ENCODE data around the gene OPCML. TPM values are rescaled to one million over a fixed set of nuclear protein-coding genes. Genes with fewer than 3 reads are reported as not detected.

The OPCML gene
- total RNA-seq, 1 donor from 2014 or later: not detected

DNA sequence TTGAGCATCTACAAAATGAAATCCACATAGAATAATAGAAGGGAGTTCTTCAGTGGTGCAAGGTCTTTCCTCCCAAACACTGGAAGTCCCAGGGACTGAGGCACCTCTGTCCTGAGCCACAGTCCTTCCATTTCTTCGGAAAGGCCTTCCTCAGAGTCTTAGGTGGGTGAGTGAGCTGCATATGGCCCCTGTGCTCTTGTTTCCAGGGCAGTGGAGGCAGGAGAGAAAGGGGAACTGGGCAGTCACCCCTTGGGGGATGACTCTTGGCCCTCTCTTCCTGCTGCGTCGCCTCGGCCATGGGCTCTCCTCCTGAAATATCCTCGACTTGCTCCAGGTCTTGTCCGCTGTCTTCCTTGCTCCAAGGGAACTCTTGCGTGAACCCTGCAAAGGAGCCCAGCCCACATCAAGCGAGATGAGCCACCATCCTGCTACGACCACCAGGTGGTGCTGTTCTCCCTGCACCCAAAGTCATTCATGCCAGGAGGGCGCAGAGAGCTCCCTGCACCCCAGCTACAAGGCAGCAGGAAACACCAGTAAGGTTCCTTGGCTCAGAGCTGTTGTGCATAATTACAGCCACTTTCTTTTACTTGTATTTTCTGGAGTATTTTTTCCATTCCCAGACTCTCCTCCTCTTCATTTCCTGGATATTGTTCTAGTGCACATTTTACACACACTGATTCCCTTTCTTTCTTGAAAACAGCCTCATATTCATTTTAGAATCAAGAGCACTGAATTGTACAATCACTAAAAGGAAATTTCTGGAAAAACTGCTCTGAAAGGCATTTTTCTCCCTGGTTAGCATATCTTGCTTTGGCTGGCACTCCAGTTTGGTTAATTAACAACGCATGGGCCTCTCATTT, 397.8 kb downstream of the OPCML start:
- H3K9me3 ChIP-seq: no peaks in the 10 kb centered on the region
- no peaks in the 10 kb centered on the region for H3K4me1 ChIP-seq
- no peak overlapping the region for H3K4me3 ChIP-seq
- H3K27ac ChIP-seq: no peak overlapping the region
- TF ChIP-seq, protein P1, sequence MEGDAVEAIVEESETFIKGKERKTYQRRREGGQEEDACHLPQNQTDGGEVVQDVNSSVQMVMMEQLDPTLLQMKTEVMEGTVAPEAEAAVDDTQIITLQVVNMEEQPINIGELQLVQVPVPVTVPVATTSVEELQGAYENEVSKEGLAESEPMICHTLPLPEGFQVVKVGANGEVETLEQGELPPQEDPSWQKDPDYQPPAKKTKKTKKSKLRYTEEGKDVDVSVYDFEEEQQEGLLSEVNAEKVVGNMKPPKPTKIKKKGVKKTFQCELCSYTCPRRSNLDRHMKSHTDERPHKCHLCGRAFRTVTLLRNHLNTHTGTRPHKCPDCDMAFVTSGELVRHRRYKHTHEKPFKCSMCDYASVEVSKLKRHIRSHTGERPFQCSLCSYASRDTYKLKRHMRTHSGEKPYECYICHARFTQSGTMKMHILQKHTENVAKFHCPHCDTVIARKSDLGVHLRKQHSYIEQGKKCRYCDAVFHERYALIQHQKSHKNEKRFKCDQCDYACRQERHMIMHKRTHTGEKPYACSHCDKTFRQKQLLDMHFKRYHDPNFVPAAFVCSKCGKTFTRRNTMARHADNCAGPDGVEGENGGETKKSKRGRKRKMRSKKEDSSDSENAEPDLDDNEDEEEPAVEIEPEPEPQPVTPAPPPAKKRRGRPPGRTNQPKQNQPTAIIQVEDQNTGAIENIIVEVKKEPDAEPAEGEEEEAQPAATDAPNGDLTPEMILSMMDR (IDR thresholded peaks at IDR 0.05): peak; percentile 25 to 67 (median 57)
- no peak for TF ChIP-seq POLR2A (IDR thresholded peaks at IDR 0.05)
- H3K36me3 ChIP-seq: no peaks in the 10 kb centered on the region
- intact Hi-C loops (cut with DNase I): no loop called here
- no peak for DNase-seq (ENCODE audit: extremely low spot score in 2 of 2)
- H3K27me3 ChIP-seq: no peaks in the 10 kb centered on the region

DNA sequence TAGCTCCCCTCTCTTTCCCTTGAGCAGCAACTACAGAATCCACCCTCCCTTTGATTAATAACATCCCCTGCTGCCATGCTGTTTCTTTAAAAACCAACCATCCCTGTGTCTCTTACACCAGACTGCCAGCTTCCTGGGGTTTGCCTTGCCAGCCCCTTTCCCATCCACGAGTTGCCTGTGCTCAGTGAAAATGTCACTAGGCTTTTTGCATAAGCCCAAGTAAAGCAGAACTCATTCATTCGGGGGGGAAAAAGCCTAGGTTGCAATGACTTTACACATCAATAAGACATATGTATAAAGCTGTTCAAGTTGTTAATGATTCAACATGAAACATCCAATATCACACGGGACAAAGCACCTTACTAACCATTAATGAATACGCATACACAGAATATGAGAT, 398.7 kb downstream of the OPCML start:
- Histone ChIP-seq H3K4me3 (no peak overlapping the region), H3K9me3 (no peaks in the 10 kb centered on the region), H3K27ac (no peak overlapping the region), H3K36me3 (no peaks in the 10 kb centered on the region), H3K27me3 (no peaks in the 10 kb centered on the region), H3K4me1 (no peaks in the 10 kb centered on the region)
- intact Hi-C loops (cut with DNase I): no loop called here
- no peak for DNase-seq (ENCODE audit: extremely low spot score in 2 of 2)
- TF ChIP-seq, protein P1 (IDR thresholded peaks at IDR 0.05): no peak
- TF ChIP-seq POLR2AphosphoS5 (IDR thresholded peaks at IDR 0.05; ENCODE audit: insufficient read depth in 1 of 2, low read depth in 1 of 2): no peak
- TF ChIP-seq POLR2A (IDR thresholded peaks at IDR 0.05): no peak

DNA sequence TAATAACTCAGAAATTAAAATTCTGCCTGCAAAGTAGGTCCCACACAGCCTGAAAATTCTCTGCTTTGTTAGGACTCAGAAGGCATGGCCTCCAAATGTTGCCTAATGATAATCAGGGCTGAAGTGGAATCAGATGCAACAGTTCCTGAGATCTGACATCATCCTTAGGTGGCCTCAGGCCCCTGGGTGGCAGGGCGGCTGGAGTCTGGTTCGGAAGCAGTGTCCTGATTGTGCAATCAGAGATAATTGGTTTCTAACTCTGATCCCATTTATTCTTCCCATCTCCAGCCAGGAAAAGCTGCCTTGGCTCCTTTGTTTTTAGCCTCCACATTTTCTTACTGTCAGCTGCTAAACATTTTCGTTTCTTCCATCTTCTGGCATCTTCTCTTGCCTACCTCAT, 399.3 kb downstream of the OPCML start:
- Histone ChIP-seq H3K4me3 (no peak overlapping the region), H3K27me3 (no peaks in the 10 kb centered on the region), H3K36me3 (no peaks in the 10 kb centered on the region), H3K9me3 (no peaks in the 10 kb centered on the region), H3K27ac (no peak overlapping the region), H3K4me1 (no peaks in the 10 kb centered on the region)
- TF ChIP-seq POLR2AphosphoS5 (IDR thresholded peaks at IDR 0.05; ENCODE audit: insufficient read depth in 1 of 2, low read depth in 1 of 2) (no peak), POLR2A (IDR thresholded peaks at IDR 0.05) (no peak)
- TF ChIP-seq, protein P1 (IDR thresholded peaks at IDR 0.05): no peak
- DNase-seq (ENCODE audit: extremely low spot score in 2 of 2): no peak
- intact Hi-C loops (cut with DNase I): no loop called here

DNA sequence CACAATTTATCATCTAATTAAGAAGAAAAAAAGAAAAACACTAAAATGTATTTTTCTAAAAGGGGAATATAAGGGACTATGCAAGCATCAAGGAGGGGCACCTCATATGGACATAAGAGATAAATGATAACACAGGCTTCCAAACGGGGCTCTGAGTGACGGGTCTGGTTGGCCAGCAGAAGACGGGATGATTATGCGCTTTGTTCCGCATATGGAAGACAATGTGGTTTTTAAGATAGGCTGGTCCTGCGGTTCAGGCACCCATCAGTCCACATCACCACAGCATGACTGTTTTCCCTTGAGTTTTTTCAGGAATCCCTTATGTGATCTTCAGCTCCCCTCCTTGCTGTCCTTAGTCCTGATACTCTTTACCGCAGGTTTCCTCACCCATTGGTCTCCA, 404.6 kb downstream of the OPCML start:
- Histone ChIP-seq H3K27me3 (no peaks in the 10 kb centered on the region), H3K4me1 (no peaks in the 10 kb centered on the region), H3K4me3 (no peak overlapping the region), H3K9me3 (no peaks in the 10 kb centered on the region), H3K27ac (no peak overlapping the region), H3K36me3 (no peaks in the 10 kb centered on the region)
- intact Hi-C loops (cut with DNase I): no loop called here
- TF ChIP-seq POLR2AphosphoS5 (IDR thresholded peaks at IDR 0.05; ENCODE audit: insufficient read depth in 1 of 2, low read depth in 1 of 2) (no peak), POLR2A (IDR thresholded peaks at IDR 0.05) (no peak)
- TF ChIP-seq, protein P1 (IDR thresholded peaks at IDR 0.05): no peak
- DNase-seq (ENCODE audit: extremely low spot score in 2 of 2): no peak

DNA sequence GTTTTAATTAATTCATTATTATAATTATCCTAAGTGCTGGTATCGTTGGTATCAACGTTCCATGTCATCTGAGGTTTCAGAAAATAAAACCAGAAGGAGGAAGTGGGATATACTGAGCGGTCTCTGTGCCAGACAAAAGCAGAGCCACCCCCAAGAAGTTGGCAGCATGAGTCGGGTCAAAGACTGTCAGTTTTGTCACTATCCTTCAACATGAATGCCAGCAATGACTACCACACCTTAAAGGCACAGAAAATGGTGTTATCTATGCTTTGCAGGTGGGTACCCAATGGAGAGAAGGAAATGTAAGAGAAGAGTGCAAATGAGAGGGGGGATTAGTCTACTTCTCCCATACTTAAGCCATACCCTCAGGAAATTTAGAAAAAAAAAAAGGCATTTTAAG, 408.5 kb downstream of the OPCML start:
- Histone ChIP-seq H3K9me3 (no peaks in the 10 kb centered on the region), H3K4me3 (no peak overlapping the region)
- intact Hi-C loops (cut with DNase I): no loop called here

More for the DNA sequence above, 408.5 kb downstream of the OPCML start:
- Histone ChIP-seq H3K4me1 (no peaks in the 10 kb centered on the region), H3K27me3 (no peaks in the 10 kb centered on the region), H3K27ac (no peak overlapping the region), H3K36me3 (no peaks in the 10 kb centered on the region)
- no peak for DNase-seq (ENCODE audit: extremely low spot score in 2 of 2)
- TF ChIP-seq, protein P1 (IDR thresholded peaks at IDR 0.05): no peak
- TF ChIP-seq POLR2AphosphoS5 (IDR thresholded peaks at IDR 0.05; ENCODE audit: insufficient read depth in 1 of 2, low read depth in 1 of 2) (no peak), POLR2A (IDR thresholded peaks at IDR 0.05) (no peak)

Data from vagina (tissue), 2 donors.